A549 (cell line): ENCODE measurements around the gene ANK3. TPM values are rescaled to one million over a fixed set of nuclear protein-coding genes. Genes with fewer than 3 reads are reported as not detected.
A peak's percentile ranks its signal among the peaks of the same experiment; 100 is the strongest.

Experiments
- ATAC-seq, 2 experiments: fragments of 200-7000 bp in 1 of 2; fragments of >200 bp in 1 of 2; cut with Nextera tagmentation in 1 of 2; cut with Tn5 transposase in 1 of 2; 3 replicates each; pipeline versions ENCODE4 v1.8.0 to v1.9.1; 2018 to 2020; ENCODE audit warnings: mild to moderate bottlenecking in 1 of 2, moderate library complexity in 1 of 2
- CTCF ChIA-PET: fragments of 300-600 bp; sonication (Branson Sonifier 250); formaldehyde crosslinking; extraction: SDS; loops from one replicate; lab custom pipeline; 2021; ENCODE audit warnings: antibody characterized with exemption, inconsistent platforms; lab: Yijun Ruan, JAX
- POLR2A ChIA-PET: fragments of 350-600 bp; formaldehyde crosslinking; extraction: SDS; loops from one replicate; lab custom pipeline; 2021; ENCODE audit warnings: antibody characterized with exemption, inconsistent platforms; lab: Yijun Ruan, JAX
- DNase-seq, 2 experiments: peaks; one replicate each; pipeline versions ENCODE4 v3.0.0 to v3.0.0-alpha.2; 2011 to 2016; ENCODE audit warnings: low read depth in 1 of 2, low spot score in 1 of 2
- FAIRE-seq: peaks from 2 replicates; lab custom pipeline; 2011; peaks lifted over from hg19 to GRCh38; lab: Jason Lieb, UNC
- H3K27ac ChIP-seq, 2 experiments: fragments of >200 bp; sonication (Bioruptor Twin); formaldehyde crosslinking; 3 replicates each; pipeline ENCODE4 v1.5.1; 2016 to 2017
- H3K4me1 ChIP-seq: fragments of >200 bp; sonication (Bioruptor Twin); formaldehyde crosslinking; 3 replicates; pipeline ENCODE4 v1.6.1; 2016
- H3K4me2 ChIP-seq: fragments of >200 bp; sonication (Bioruptor Twin); formaldehyde crosslinking; 3 replicates; pipeline ENCODE4 v1.6.1; 2016
- H3K4me3 ChIP-seq: fragments of >200 bp; sonication (Bioruptor Twin); formaldehyde crosslinking; 3 replicates; pipeline ENCODE4 v1.5.1; 2016
- H3K9me3 ChIP-seq: fragments of >200 bp; sonication (Bioruptor Twin); formaldehyde crosslinking; 3 replicates; pipeline ENCODE4 v1.6.1; 2016
- CBX2 ChIP-seq: fragments of 200-600 bp; sonication (generic); IDR thresholded peaks from 2 replicates; pipeline ENCODE4 v1.6.1; 2016; ENCODE audit warnings: low read depth, mild to moderate bottlenecking, borderline replicate concordance
- CBX8 ChIP-seq: fragments of 200-600 bp; sonication (generic); IDR thresholded peaks from 2 replicates; pipeline ENCODE4 v1.6.1; 2016
- CEBPB ChIP-seq, 2 experiments: fragments of >200 bp in 1 of 2; sonication (Bioruptor Twin) in 1 of 2; formaldehyde crosslinking in 1 of 2; IDR thresholded peaks; 2 replicates each; pipeline ENCODE4 v1.6.1; 2012 to 2016
- CHD4 ChIP-seq: fragments of 200-600 bp; sonication (generic); IDR thresholded peaks from 2 replicates; pipeline ENCODE4 v1.6.1; 2016; ENCODE audit warnings: antibody characterized with exemption, mild to moderate bottlenecking, borderline replicate concordance
- EP300 ChIP-seq, 2 experiments: fragments of >200 bp; sonication (Bioruptor Twin); formaldehyde crosslinking; IDR thresholded peaks; 2 replicates in 1 of 2; 3 replicates in 1 of 2; pipeline ENCODE4 v1.6.1; 2016 to 2017
- FOSL2 ChIP-seq, 2 experiments: fragments of 450-650 bp in 1 of 2; fragments of >200 bp in 1 of 2; sonication (Bioruptor Twin) in 1 of 2; formaldehyde crosslinking; IDR thresholded peaks; 2 replicates each; pipeline versions ENCODE4 v1.5.0 to v1.6.1; 2016 to 2020; ENCODE audit warnings: mild to moderate bottlenecking in 1 of 2, moderate library complexity in 1 of 2
- JUN ChIP-seq, 2 experiments: fragments of >200 bp; sonication (Bioruptor Twin); formaldehyde crosslinking; IDR thresholded peaks; 2 replicates in 1 of 2; 3 replicates in 1 of 2; pipeline ENCODE4 v1.6.1; 2016 to 2017
- JUNB ChIP-seq: fragments of >200 bp; sonication (Bioruptor Twin); formaldehyde crosslinking; IDR thresholded peaks from 2 replicates; pipeline ENCODE4 v1.6.1; 2016
- MAZ ChIP-seq: fragments of 150-350 bp; IDR thresholded peaks from 2 replicates; pipeline ENCODE4 v1.6.1; 2014; ENCODE audit warnings: antibody characterized with exemption, low read depth, low read length, borderline replicate concordance
- PBX3 ChIP-seq: IDR thresholded peaks from 2 replicates; pipeline ENCODE4 v1.6.1; 2012
- RARB ChIP-seq: fragments of 250-450 bp; sonication (Bioruptor Pico); IDR thresholded peaks from 2 replicates; pipeline ENCODE4 v1.8.0; 2021; ENCODE audit warnings: mild to moderate bottlenecking, moderate library complexity
- RCOR1 ChIP-seq: fragments of 150-350 bp; IDR thresholded peaks from 2 replicates; pipeline ENCODE4 v1.6.1; 2014; ENCODE audit warnings: antibody characterized with exemption, low read length, low read depth
- REST ChIP-seq: fragments of 200-600 bp; sonication (generic); IDR thresholded peaks from 2 replicates; pipeline ENCODE4 v1.6.1; 2016; ENCODE audit warnings: antibody characterized with exemption, mild to moderate bottlenecking, moderate library complexity
- RNF2 ChIP-seq: fragments of 200-600 bp; sonication (generic); IDR thresholded peaks from 2 replicates; pipeline ENCODE4 v1.6.1; 2016; ENCODE audit warnings: low read depth, mild to moderate bottlenecking, antibody characterized with exemption, moderate library complexity, borderline replicate concordance
- WGBS: methylation state at CpG from one replicate; pipeline ENCODE4 v1.1.6; 2017; ENCODE audit errors: missing lambda C conversion rate; 5-methylcytosine and 5-hydroxymethylcytosine counted together
- polyA plus RNA-seq, 4 experiments: library from polyadenylated mRNA; depleted of rRNA in 3 of 4; stranded (reverse); fragments of >200 nt; fragmentation: RNase III in 1 of 4; extraction: RNeasy Plus Mini Kit Qiagen cat#74134 plus additional on column Dnase treatment in 1 of 4; gene quantifications; 2 replicates in 3 of 4; 3 replicates in 1 of 4; pipeline ENCODE4 v1.2.3, GENCODE V29; 2011 to 2017

Gene ANK3
- polyA plus RNA-seq, 2 of the 4 experiments (the other 2 are of a cell fraction): 0.56 to 5.4 TPM

- TF ChIP-seq FOSL2 (IDR thresholded peaks at IDR 0.05) (no peak), FOSL2 (CRISPR knock-in tag; IDR thresholded peaks at IDR 0.05) (peak; percentile 50; the same call in 1 of the 2 replicates), CHD4 (no peak), JUNB (peak; percentile 59), RARB (CRISPR knock-in tag) (no peak), MAZ (no peak), EP300 (IDR thresholded peaks at IDR 0.05) (peak; percentile 17 to 51; a peak in 2 of 5 replicates), CBX2 (no peak)
Measured at GRCh38 chr10:60384708-60385398, 4.8 kb downstream of the ANK3 start (continued).

- Histone ChIP-seq H3K4me1 (peaks cover 31% of the 10 kb centered on the region), H3K4me2 (peak overlapping the region; percentile 69), H3K27ac (peak overlapping the region; percentile 61 to 81), H3K9me3 (no peaks in the 10 kb centered on the region), H3K4me3 (no peak overlapping the region)
- 43% methylated on average over 1 of the region's 1 CpG for WGBS
- DNase-seq (no peak), FAIRE-seq (no peak), ATAC-seq (no peak)
- TF ChIP-seq JUNB: no peak
- POLR2A ChIA-PET: no interaction called here
- CTCF ChIA-PET: interaction anchor here (0.8 to 1.3 kb wide), 5 partner anchors 10 to 48 kb away, joined by 3 to 6 read pairs (median 3); no protein-coding TSS in a partner anchor
Measured at GRCh38 chr10:60384011-60384410, 5.7 kb downstream of the ANK3 start.

- DNase-seq (peak in 1 of 2 experiments; percentile 11), FAIRE-seq (no peak), ATAC-seq (no peak)
- Histone ChIP-seq H3K4me2 (peak overlapping the region; percentile 44), H3K9me3 (no peaks in the 10 kb centered on the region), H3K4me1 (peaks cover 34% of the 10 kb centered on the region), H3K27ac (peak overlapping the region; percentile 61 to 81; a peak in 5 of 6 replicates), H3K4me3 (no peak overlapping the region)
- POLR2A ChIA-PET: no interaction called here
- 0% methylated on average over 1 of the region's 1 CpG for WGBS
- TF ChIP-seq REST: no peak
- TF ChIP-seq PBX3: no peak
- TF ChIP-seq CEBPB (IDR thresholded peaks at IDR 0.05): peak; percentile 23 to 59; a peak in 2 of 4 replicates
- no peak for TF ChIP-seq FOSL2 (IDR thresholded peaks at IDR 0.05)
- 0 out of 2 replicates have a peak, but pooled peaks have one; percentile 6 for TF ChIP-seq FOSL2 (CRISPR knock-in tag; IDR thresholded peaks at IDR 0.05)
- TF ChIP-seq CBX8: no peak
- CTCF ChIA-PET: interaction anchor here (0.8 to 1.3 kb wide), 4 partner anchors 17 to 47 kb away, joined by 3 to 6 read pairs (median 4); no protein-coding TSS in a partner anchor
Measured at GRCh38 chr10:60382946-60383681, 6.6 kb downstream of the ANK3 start.

- Histone ChIP-seq H3K4me3 (no peak overlapping the region), H3K27ac (no peak overlapping the region), H3K9me3 (no peaks in the 10 kb centered on the region), H3K4me2 (no peak overlapping the region), H3K4me1 (peaks cover 45% of the 10 kb centered on the region)
- DNase-seq: no peak
- TF ChIP-seq JUN (IDR thresholded peaks at IDR 0.05) (no peak), CEBPB (IDR thresholded peaks at IDR 0.05) (no peak), RCOR1 (no peak), EP300 (IDR thresholded peaks at IDR 0.05) (no peak), RNF2 (no peak)
- ChIA-PET CTCF (interaction anchor here (0.9 to 1.2 kb wide), 3 partner anchors 19 to 142 kb away, joined by 3 to 4 read pairs (median 3); no protein-coding TSS in a partner anchor), POLR2A (no interaction called here)
- ATAC-seq: no peak
- WGBS: 87% methylated on average over 5 of the region's 5 CpGs
- no peak for FAIRE-seq
Measured at GRCh38 chr10:60380781-60381180, 8.9 kb downstream of the ANK3 start.
